Neutrophil (primary cell): ENCODE results near the gene DDX17.

Source experiments
- H3K27ac ChIP-seq: fragments of 200-600 bp; sonication (generic); 2 replicates; pipeline ENCODE4 v1.5.1; 2016; ENCODE audit warnings: mild to moderate bottlenecking, moderate library complexity
- H3K27me3 ChIP-seq: fragments of 200-600 bp; sonication (generic); 2 replicates; pipeline ENCODE4 v1.6.0; 2016; ENCODE audit warnings: mild to moderate bottlenecking
- H3K36me3 ChIP-seq: fragments of 200-600 bp; sonication (generic); 2 replicates; pipeline ENCODE4 v1.5.1; 2017
- H3K4me1 ChIP-seq, 2 experiments: fragments of 200-600 bp in 1 of 2; sonication (generic) in 1 of 2; 1 replicate in 1 of 2; 2 replicates in 1 of 2; pipeline versions ENCODE4 v1.5.1 to v1.6.1; 2013 to 2016; ENCODE audit warnings: low read depth in 1 of 2, low read length in 1 of 2, mild to moderate bottlenecking in 1 of 2, moderate library complexity in 1 of 2; ENCODE audit not compliant: control insufficient read depth in 1 of 2, insufficient read depth in 1 of 2
- H3K4me3 ChIP-seq, 2 experiments: fragments of 200-600 bp in 1 of 2; sonication (generic) in 1 of 2; 1 replicate in 1 of 2; 2 replicates in 1 of 2; pipeline ENCODE4 v1.5.1; 2013 to 2016; ENCODE audit warnings: low read depth in 1 of 2, low read length in 1 of 2, mild to moderate bottlenecking in 1 of 2, moderate library complexity in 1 of 2
- H3K9me3 ChIP-seq: fragments of 200-600 bp; sonication (generic); 2 replicates; pipeline ENCODE4 v1.5.1; 2016
- CTCF ChIP-seq: fragments of 200-600 bp; sonication (generic); IDR thresholded peaks from 2 replicates; pipeline ENCODE4 v1.5.1; 2016; ENCODE audit warnings: antibody characterized with exemption

Gene DDX17

GRCh38 chr22:38490915-38491314 is 15.2 kb downstream of the DDX17 start:
- TF ChIP-seq CTCF, result no peak
- H3K4me1 ChIP-seq, result peaks cover 0 to 4% of the 10 kb centered on the region in 2 experiments
- peaks cover 100% of the 10 kb centered on the region for H3K36me3 ChIP-seq

GRCh38 chr22:38490475-38490874 is 15.6 kb downstream of the DDX17 start:
- peaks cover 12% of the 10 kb centered on the region for H3K9me3 ChIP-seq
- peak overlapping the region; percentile 53 for H3K27ac ChIP-seq
- H3K4me3 ChIP-seq, result no peak overlapping the region
- H3K27me3 ChIP-seq, result no peaks in the 10 kb centered on the region
- TF ChIP-seq CTCF, result no peak
- H3K4me1 ChIP-seq, result peaks cover 0 to 4% of the 10 kb centered on the region in 2 experiments
- peaks cover 100% of the 10 kb centered on the region for H3K36me3 ChIP-seq

More at GRCh38 chr22:38490915-38491314, 15.2 kb downstream of the DDX17 start:
- Histone ChIP-seq H3K27me3 (no peaks in the 10 kb centered on the region), H3K27ac (peak overlapping the region; percentile 53), H3K9me3 (peaks cover 12% of the 10 kb centered on the region), H3K4me3 (no peak overlapping the region)

- H3K4me3 ChIP-seq, result no peak overlapping the region
- peaks cover 12% of the 10 kb centered on the region for H3K9me3 ChIP-seq
- TF ChIP-seq CTCF, result no peak
- no peaks in the 10 kb centered on the region for H3K27me3 ChIP-seq
- peak overlapping the region; percentile 53 for H3K27ac ChIP-seq
- peaks cover 100% of the 10 kb centered on the region for H3K36me3 ChIP-seq
- H3K4me1 ChIP-seq, result peaks cover 0 to 4% of the 10 kb centered on the region in 2 experiments
Observed at GRCh38 chr22:38489561-38490145, 16.5 kb downstream of the DDX17 start.

- Histone ChIP-seq H3K27me3 (no peaks in the 10 kb centered on the region), H3K4me1 (peaks cover 0 to 4% of the 10 kb centered on the region in 2 experiments), H3K9me3 (peaks cover 7% of the 10 kb centered on the region), H3K36me3 (peaks cover 100% of the 10 kb centered on the region), H3K4me3 (no peak overlapping the region), H3K27ac (no peak overlapping the region)
- no peak for TF ChIP-seq CTCF
Observed at GRCh38 chr22:38489142-38489541, 17.0 kb downstream of the DDX17 start.

- no peaks in the 10 kb centered on the region for H3K27me3 ChIP-seq
- no peaks in the 10 kb centered on the region for H3K9me3 ChIP-seq
- H3K36me3 ChIP-seq, result peaks cover 100% of the 10 kb centered on the region
- H3K4me1 ChIP-seq, result peaks cover 0 to 4% of the 10 kb centered on the region in 2 experiments
- no peak for TF ChIP-seq CTCF
- H3K27ac ChIP-seq, result no peak overlapping the region
- no peak overlapping the region for H3K4me3 ChIP-seq
Observed at GRCh38 chr22:38487946-38488345, 18.2 kb downstream of the DDX17 start.
